WTC11 (cell line): ENCODE data around the gene JTB. TPM values are rescaled to one million over a fixed set of nuclear protein-coding genes. Genes with fewer than 3 reads are reported as not detected.
"Not testable (repeated sequence)": the region's sequence is repeated elsewhere in the genome, so short reads cannot be mapped to it uniquely, and the experiment has no call there.

ENCODE experiments used
- ATAC-seq: fragments of 200-7000 bp; cut with Tn5 transposase; 2 replicates; pipeline ENCODE4 v1.10.0; 2021; ENCODE audit warnings: mild to moderate bottlenecking, moderate library complexity
- CTCF ChIA-PET: fragments of 300-600 bp; sonication (Branson Sonifier 250); formaldehyde crosslinking; loops from one replicate; lab custom pipeline; 2021; ENCODE audit warnings: antibody characterized with exemption; lab: Charles Lee
- POLR2A ChIA-PET: fragments of 350-600 bp; sonication (Branson Sonifier 250); formaldehyde crosslinking; loops from one replicate; lab custom pipeline; 2021; ENCODE audit warnings: antibody characterized with exemption; lab: Charles Lee
- DNase-seq: peaks from one replicate; pipeline ENCODE4 v3.0.0; 2021; ENCODE audit warnings: low spot score
- H3K27ac Mint-ChIP-seq: 2 replicates; pipeline ENCODE4 v1.8.0; 2021; ENCODE audit warnings: mixed read lengths
- H3K27me3 Mint-ChIP-seq: 2 replicates; pipeline ENCODE4 v1.8.0; 2021; ENCODE audit warnings: low read depth, mild to moderate bottlenecking, moderate library complexity, mixed read lengths
- H3K36me3 Mint-ChIP-seq: 2 replicates; pipeline ENCODE4 v1.8.0; 2021; ENCODE audit warnings: mixed read lengths
- H3K4me1 Mint-ChIP-seq: 2 replicates; pipeline ENCODE4 v1.8.0; 2022; ENCODE audit warnings: mixed read lengths
- H3K4me3 Mint-ChIP-seq: 2 replicates; pipeline ENCODE4 v1.8.0; 2021; ENCODE audit warnings: mild to moderate bottlenecking, moderate library complexity, mixed read lengths
- H3K9me3 Mint-ChIP-seq: 2 replicates; pipeline ENCODE4 v1.8.0; 2021; ENCODE audit warnings: mixed read lengths
- AR ChIP-seq: fragments of 250-450 bp; sonication (Bioruptor Pico); IDR thresholded peaks from 2 replicates; pipeline ENCODE4 v1.9.0; 2021; ENCODE audit warnings: mild to moderate bottlenecking
- ELF4 ChIP-seq: sonication (generic); formaldehyde crosslinking; IDR thresholded peaks from 2 replicates; pipeline ENCODE4 v1.8.1; 2022; ENCODE audit warnings: low read depth, mild to moderate bottlenecking, moderate library complexity, missing genetic modification reagents
- FOXK1 ChIP-seq: sonication (generic); formaldehyde crosslinking; IDR thresholded peaks from 2 replicates; pipeline ENCODE4 v1.8.0; 2022; ENCODE audit warnings: mild to moderate bottlenecking, moderate library complexity, missing genetic modification reagents
- MXD4 ChIP-seq: fragments of 250-450 bp; sonication (Bioruptor Pico); IDR thresholded peaks from 2 replicates; pipeline ENCODE4 v1.8.0; 2021; ENCODE audit warnings: mild to moderate bottlenecking, moderate library complexity, borderline replicate concordance
- MYBL2 ChIP-seq: sonication (generic); formaldehyde crosslinking; IDR thresholded peaks from 2 replicates; pipeline ENCODE4 v1.8.1; 2023; ENCODE audit warnings: mild to moderate bottlenecking, moderate library complexity, missing genetic modification reagents
- NFATC4 ChIP-seq: fragments of 250-450 bp; sonication (Bioruptor Pico); IDR thresholded peaks from 2 replicates; pipeline ENCODE4 v1.9.0; 2021; ENCODE audit warnings: mild to moderate bottlenecking
- RELA ChIP-seq: sonication (generic); formaldehyde crosslinking; IDR thresholded peaks from 2 replicates; pipeline ENCODE4 v1.8.1; 2022; ENCODE audit warnings: missing genetic modification reagents, mild to moderate bottlenecking, borderline replicate concordance
- SMAD3 ChIP-seq: sonication (generic); formaldehyde crosslinking; IDR thresholded peaks from 2 replicates; pipeline ENCODE4 v1.8.0; 2022; ENCODE audit warnings: missing genetic modification reagents, mild to moderate bottlenecking, borderline replicate concordance
- SP1 ChIP-seq: sonication (generic); formaldehyde crosslinking; conservative IDR thresholded peaks from 2 replicates; pipeline ENCODE4 v1.8.1; 2022; ENCODE audit warnings: missing genetic modification reagents
- STAT6 ChIP-seq: sonication (generic); formaldehyde crosslinking; conservative IDR thresholded peaks from 2 replicates; pipeline ENCODE4 v1.8.1; 2023; ENCODE audit warnings: mild to moderate bottlenecking, low read depth, missing genetic modification reagents, moderate library complexity
- ZNF138 ChIP-seq: sonication (generic); formaldehyde crosslinking; conservative IDR thresholded peaks from 2 replicates; pipeline ENCODE4 v1.8.1; 2022; ENCODE audit warnings: mild to moderate bottlenecking, moderate library complexity, missing genetic modification reagents
- ZNF219 ChIP-seq: sonication (generic); formaldehyde crosslinking; IDR thresholded peaks from 2 replicates; pipeline ENCODE4 v1.8.0; 2023; ENCODE audit warnings: missing genetic modification reagents, mild to moderate bottlenecking, borderline replicate concordance
- ZNF232 ChIP-seq: sonication (generic); formaldehyde crosslinking; IDR thresholded peaks from 2 replicates; pipeline ENCODE4 v1.8.0; 2022; ENCODE audit warnings: mild to moderate bottlenecking, missing genetic modification reagents
- ZNF423 ChIP-seq: fragments of 250-450 bp; sonication (Bioruptor Pico); IDR thresholded peaks from 2 replicates; pipeline ENCODE4 v2.1.2; 2022; ENCODE audit warnings: mild to moderate bottlenecking, moderate library complexity
- total RNA-seq: library from RNA; stranded (reverse); gene quantifications from 3 replicates; pipeline ENCODE4 v1.2.3, GENCODE V29; 2021
- TF ChIP-seq, protein P1 (sequence below): fragments of 250-450 bp; sonication (Bioruptor Pico); conservative IDR thresholded peaks from 2 replicates; pipeline ENCODE4 v1.9.0; 2021; ENCODE audit warnings: mild to moderate bottlenecking
- TF ChIP-seq, protein P2 (sequence below): sonication (generic); formaldehyde crosslinking; IDR thresholded peaks from 2 replicates; pipeline ENCODE4 v1.8.1; 2022; ENCODE audit warnings: low read depth, missing genetic modification reagents, borderline replicate concordance
- TF ChIP-seq, protein P3 (sequence below): sonication (generic); formaldehyde crosslinking; IDR thresholded peaks from 2 replicates; pipeline ENCODE4 v1.8.1; 2022; ENCODE audit warnings: mild to moderate bottlenecking, moderate library complexity, missing genetic modification reagents
- TF ChIP-seq, protein P4 (sequence below): sonication (generic); formaldehyde crosslinking; IDR thresholded peaks from 2 replicates; pipeline ENCODE4 v1.8.1; 2022; ENCODE audit warnings: mild to moderate bottlenecking, missing genetic modification reagents, moderate library complexity, borderline replicate concordance

JTB gene
- total RNA-seq, 1 experiment from 2014 or later: 90.3 TPM

DNA sequence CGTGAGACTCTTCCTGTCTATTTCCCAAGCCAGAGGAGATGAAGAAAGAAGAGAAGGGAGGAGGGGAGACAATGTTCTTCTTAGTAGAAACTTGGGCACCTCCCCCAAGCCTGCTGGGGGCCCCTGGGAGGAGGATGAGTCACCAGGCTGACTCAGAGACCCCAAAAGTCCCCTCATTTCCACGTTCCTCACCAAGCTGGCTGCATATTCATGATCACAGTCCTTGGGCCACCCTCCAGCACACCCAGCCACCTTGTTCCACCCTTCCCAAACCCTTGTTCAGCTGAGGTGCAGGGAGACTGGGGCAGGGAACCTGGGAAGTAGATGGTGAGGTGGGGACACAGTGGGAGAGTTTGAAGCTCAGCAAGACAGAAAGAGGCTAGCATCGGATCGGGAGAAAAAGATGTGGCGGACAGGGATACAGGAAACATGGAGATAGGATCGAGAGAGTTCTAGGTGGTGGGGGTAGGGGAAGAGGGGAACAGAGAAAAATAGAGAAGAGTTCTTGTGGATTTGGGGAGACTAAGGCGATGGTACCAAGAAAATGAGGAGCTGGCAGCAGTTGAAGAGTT lies 8.0 kb upstream of the JTB start:
- TF ChIP-seq, protein P1, sequence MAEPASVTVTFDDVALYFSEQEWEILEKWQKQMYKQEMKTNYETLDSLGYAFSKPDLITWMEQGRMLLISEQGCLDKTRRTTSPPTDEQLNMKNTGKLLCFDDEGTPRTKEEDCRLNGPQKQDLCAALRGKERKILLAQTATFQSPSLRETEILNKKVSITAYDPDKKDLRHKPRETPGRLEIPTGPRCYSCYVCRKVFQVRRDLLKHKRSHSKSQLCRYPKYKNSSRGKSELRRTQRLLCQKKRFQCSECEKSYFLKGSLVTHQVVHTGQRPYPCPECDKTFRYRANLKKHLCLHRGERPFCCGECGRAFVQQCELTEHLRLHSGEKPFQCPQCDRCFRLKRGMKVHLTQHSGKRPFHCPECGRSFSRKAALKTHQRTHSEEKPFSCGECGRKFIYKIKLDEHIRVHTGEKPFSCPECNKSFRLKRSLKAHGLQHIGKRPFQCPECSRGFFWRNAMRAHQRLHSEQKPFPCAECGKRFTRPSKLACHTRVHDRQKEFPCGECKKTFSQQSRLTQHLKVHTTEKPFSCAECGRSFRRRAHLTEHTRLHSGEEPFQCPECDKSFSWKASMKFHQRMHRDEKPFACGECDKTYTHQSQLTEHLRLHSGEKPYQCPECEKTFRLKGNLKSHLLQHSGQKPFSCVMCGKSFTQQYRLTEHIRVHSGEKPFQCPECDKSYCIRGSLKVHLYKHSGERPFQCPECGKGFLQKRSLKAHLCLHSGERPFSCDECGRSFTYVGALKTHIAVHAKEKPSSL (CRISPR knock-in tag): no peak
- TF ChIP-seq MYBL2 (CRISPR knock-in tag): no peak
- no peak for TF ChIP-seq ZNF138 (CRISPR knock-in tag)
- TF ChIP-seq FOXK1 (CRISPR knock-in tag): no peak
- no peak for TF ChIP-seq STAT6
- TF ChIP-seq AR: no peak
- no peak for TF ChIP-seq SMAD3 (CRISPR knock-in tag)
- TF ChIP-seq, all 79 proteins: peak for 0
- H3K36me3 Mint-ChIP-seq: peaks cover 26% of the 10 kb centered on the region
- H3K27ac Mint-ChIP-seq: peak overlapping the region; percentile 94
- H3K4me3 Mint-ChIP-seq: peak overlapping the region; percentile 97
- no peaks in the 10 kb centered on the region for H3K27me3 Mint-ChIP-seq
- CTCF ChIA-PET: interaction anchor here (0.9 to 3.7 kb wide), 12 partner anchors 8 to 630 kb away, joined by 3 to 51 read pairs (median 10); partner anchors contain the start of genes CREB3L4, DENND4B, GATAD2B and JTB
- ATAC-seq: peak; percentile 2; the same call in 1 of the 2 replicates
- POLR2A ChIA-PET: interaction anchor here (1.1 to 2.9 kb wide), 5 partner anchors 8 to 39 kb away, joined by 4 to 31 read pairs (median 5); partner anchors contain the start of genes CREB3L4, DENND4B, JTB and SLC39A1
- H3K4me1 Mint-ChIP-seq: peaks cover 22% of the 10 kb centered on the region
- no peaks in the 10 kb centered on the region for H3K9me3 Mint-ChIP-seq
- DNase-seq: no peak

- POLR2A ChIA-PET: interaction anchor here (1.0 kb wide), 1 partner anchor 21 kb away, joined by 9 read pairs; the partner anchor contains the start of gene SLC39A1
Measured at GRCh38 chr1:153984123-153984894, 6.8 kb upstream of the JTB start.

GRCh38 chr1:153981735-153982134 lies 4.3 kb upstream of the JTB start:
- POLR2A ChIA-PET, CTCF ChIA-PET, DNase-seq, H3K9me3 Mint-ChIP-seq, ATAC-seq, H3K4me3 Mint-ChIP-seq, H3K27ac Mint-ChIP-seq, H3K27me3 Mint-ChIP-seq: not testable (repeated sequence)
- Mint-ChIP-seq H3K36me3 (peaks cover 25% of the 10 kb centered on the region), H3K4me1 (peaks cover 30% of the 10 kb centered on the region)

More at GRCh38 chr1:153984123-153984894, 6.8 kb upstream of the JTB start:
- CTCF ChIA-PET: interaction anchor here (0.7 to 2.0 kb wide), 3 partner anchors 17 to 304 kb away, joined by 5 to 28 read pairs (median 5); partner anchors contain the start of gene CREB3L4
- H3K4me1 Mint-ChIP-seq: peaks cover 20% of the 10 kb centered on the region
- no peak for ATAC-seq
- no peak for DNase-seq
- H3K36me3 Mint-ChIP-seq: peaks cover 25% of the 10 kb centered on the region
- peak overlapping the region; percentile 97 for H3K4me3 Mint-ChIP-seq
- no peaks in the 10 kb centered on the region for H3K9me3 Mint-ChIP-seq
- TF ChIP-seq, protein P2, sequence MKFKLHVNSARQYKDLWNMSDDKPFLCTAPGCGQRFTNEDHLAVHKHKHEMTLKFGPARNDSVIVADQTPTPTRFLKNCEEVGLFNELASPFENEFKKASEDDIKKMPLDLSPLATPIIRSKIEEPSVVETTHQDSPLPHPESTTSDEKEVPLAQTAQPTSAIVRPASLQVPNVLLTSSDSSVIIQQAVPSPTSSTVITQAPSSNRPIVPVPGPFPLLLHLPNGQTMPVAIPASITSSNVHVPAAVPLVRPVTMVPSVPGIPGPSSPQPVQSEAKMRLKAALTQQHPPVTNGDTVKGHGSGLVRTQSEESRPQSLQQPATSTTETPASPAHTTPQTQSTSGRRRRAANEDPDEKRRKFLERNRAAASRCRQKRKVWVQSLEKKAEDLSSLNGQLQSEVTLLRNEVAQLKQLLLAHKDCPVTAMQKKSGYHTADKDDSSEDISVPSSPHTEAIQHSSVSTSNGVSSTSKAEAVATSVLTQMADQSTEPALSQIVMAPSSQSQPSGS (CRISPR knock-in tag): no peak
- TF ChIP-seq, protein P3, sequence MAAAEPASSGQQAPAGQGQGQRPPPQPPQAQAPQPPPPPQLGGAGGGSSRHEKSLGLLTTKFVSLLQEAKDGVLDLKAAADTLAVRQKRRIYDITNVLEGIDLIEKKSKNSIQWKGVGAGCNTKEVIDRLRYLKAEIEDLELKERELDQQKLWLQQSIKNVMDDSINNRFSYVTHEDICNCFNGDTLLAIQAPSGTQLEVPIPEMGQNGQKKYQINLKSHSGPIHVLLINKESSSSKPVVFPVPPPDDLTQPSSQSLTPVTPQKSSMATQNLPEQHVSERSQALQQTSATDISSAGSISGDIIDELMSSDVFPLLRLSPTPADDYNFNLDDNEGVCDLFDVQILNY (CRISPR knock-in tag): no peak
- no peak for TF ChIP-seq ZNF423 (CRISPR knock-in tag)
- no peak for TF ChIP-seq NFATC4 (CRISPR knock-in tag)
- no peak for TF ChIP-seq RELA (CRISPR knock-in tag)
- no peak for TF ChIP-seq ZNF219 (CRISPR knock-in tag)
- no peak for TF ChIP-seq ELF4
- TF ChIP-seq SP1: no peak
- TF ChIP-seq ZNF232 (CRISPR knock-in tag): no peak
- TF ChIP-seq MXD4 (CRISPR knock-in tag): no peak
- TF ChIP-seq, protein P4, sequence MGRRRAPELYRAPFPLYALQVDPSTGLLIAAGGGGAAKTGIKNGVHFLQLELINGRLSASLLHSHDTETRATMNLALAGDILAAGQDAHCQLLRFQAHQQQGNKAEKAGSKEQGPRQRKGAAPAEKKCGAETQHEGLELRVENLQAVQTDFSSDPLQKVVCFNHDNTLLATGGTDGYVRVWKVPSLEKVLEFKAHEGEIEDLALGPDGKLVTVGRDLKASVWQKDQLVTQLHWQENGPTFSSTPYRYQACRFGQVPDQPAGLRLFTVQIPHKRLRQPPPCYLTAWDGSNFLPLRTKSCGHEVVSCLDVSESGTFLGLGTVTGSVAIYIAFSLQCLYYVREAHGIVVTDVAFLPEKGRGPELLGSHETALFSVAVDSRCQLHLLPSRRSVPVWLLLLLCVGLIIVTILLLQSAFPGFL (CRISPR knock-in tag): no peak
- H3K27me3 Mint-ChIP-seq: no peaks in the 10 kb centered on the region
- peak overlapping the region; percentile 51 for H3K27ac Mint-ChIP-seq
